HEK293T (cell line): ENCODE data around the gene CYREN.

Experiments used
- ARNT ChIP-seq: fragments of 450-650 bp; IDR thresholded peaks from 2 replicates; pipeline ENCODE4 v1.6.1; 2017; ENCODE audit warnings: mild to moderate bottlenecking
- BHLHE40 ChIP-seq: fragments of 450-650 bp; IDR thresholded peaks from 2 replicates; pipeline ENCODE4 v1.6.1; 2016; ENCODE audit warnings: mild to moderate bottlenecking, moderate library complexity, borderline replicate concordance
- FOXK2 ChIP-seq: fragments of 450-650 bp; IDR thresholded peaks from 2 replicates; pipeline ENCODE4 v1.6.1; 2016; ENCODE audit warnings: mild to moderate bottlenecking
- FOXM1 ChIP-seq: fragments of 450-650 bp; IDR thresholded peaks from 2 replicates; pipeline ENCODE4 v1.6.1; 2017; ENCODE audit warnings: mild to moderate bottlenecking, borderline replicate concordance
- SP1 ChIP-seq: fragments of 450-650 bp; IDR thresholded peaks from 2 replicates; pipeline ENCODE4 v1.6.1; 2017
- TARDBP ChIP-seq: fragments of 450-650 bp; IDR thresholded peaks from 2 replicates; pipeline ENCODE4 v1.6.1; 2016
- ZNF384 ChIP-seq: fragments of 450-650 bp; IDR thresholded peaks from 2 replicates; pipeline ENCODE4 v1.6.1; 2016

GRCh38 chr7:135197906-135198655, 27.6 kb upstream of the CYREN start:
- TF ChIP-seq ZNF384, result no peak
- no peak for TF ChIP-seq BHLHE40
- TF ChIP-seq SP1, result no peak
- TF ChIP-seq FOXK2, result no peak
- TF ChIP-seq TARDBP, result no peak
- no peak for TF ChIP-seq ARNT
- TF ChIP-seq FOXM1, result no peak
